ENCODE results near the gene BUD13. TPM values are rescaled to one million over a fixed set of nuclear protein-coding genes. Genes with fewer than 3 reads are reported as not detected.

The BUD13 gene
- total RNA-seq, 2 experiments from 2014 or later: 32.1 to 33.0 TPM

DNA sequence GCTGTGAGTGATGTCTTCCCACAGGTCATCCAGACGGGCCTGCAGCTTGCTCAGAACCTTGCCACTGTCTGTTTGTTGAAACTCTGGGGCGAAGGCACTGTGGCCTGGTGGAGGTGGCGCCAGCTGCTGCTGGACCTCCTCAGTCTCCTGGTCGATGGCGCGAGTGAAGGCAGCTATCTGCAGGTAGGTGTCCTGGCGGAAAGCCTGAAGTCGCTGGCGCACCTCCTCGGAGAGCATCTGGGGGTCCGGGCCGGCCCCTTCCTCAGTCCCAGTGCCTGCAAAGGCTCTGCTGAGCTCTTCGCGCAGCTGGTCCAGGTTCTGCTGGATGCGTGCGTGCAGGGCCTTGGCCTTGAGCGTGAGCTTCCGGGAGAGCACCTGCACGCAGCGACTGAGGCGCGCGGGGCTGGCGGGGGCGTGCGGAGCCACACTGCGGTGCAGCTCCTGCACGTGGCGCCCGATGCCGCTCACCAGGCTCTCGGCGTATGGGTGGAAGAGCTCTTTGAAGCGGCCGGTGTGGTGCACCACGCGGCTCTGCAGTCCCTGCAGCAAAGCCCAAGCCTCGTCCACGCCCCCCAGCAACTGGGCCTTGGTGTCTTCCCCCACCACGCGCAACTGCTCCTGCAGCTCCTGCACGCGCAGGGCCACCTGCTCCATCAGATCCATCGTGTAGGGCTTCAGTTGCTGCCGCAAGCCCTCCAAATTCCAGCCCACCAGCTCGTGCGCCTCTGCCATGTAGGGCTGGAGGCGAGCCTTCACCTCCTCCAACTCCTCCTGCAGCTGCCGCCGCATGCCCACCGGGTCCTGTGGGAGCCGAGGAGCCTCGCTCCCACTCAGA is 17.6 kb upstream of the BUD13 start:
- DNase-seq: peak; percentile 33
- peaks cover 3% of the 10 kb centered on the region for H3K27me3 Mint-ChIP-seq
- H3K4me1 Mint-ChIP-seq: peaks cover 27% of the 10 kb centered on the region
- no peaks in the 10 kb centered on the region for H3K9me3 Mint-ChIP-seq
- ATAC-seq (ENCODE audit: low read depth): no peak
- no peak overlapping the region for H3K27ac Mint-ChIP-seq
- H3K4me3 Mint-ChIP-seq: no peak overlapping the region
- H3K36me3 Mint-ChIP-seq: peaks cover 9% of the 10 kb centered on the region
- POLR2A ChIA-PET: interaction anchor here (0.6 to 8.0 kb wide), 4 partner anchors 12 to 354 kb away, joined by 3 to 79 read pairs (median 4); partner anchors contain the start of gene PAFAH1B2

DNA sequence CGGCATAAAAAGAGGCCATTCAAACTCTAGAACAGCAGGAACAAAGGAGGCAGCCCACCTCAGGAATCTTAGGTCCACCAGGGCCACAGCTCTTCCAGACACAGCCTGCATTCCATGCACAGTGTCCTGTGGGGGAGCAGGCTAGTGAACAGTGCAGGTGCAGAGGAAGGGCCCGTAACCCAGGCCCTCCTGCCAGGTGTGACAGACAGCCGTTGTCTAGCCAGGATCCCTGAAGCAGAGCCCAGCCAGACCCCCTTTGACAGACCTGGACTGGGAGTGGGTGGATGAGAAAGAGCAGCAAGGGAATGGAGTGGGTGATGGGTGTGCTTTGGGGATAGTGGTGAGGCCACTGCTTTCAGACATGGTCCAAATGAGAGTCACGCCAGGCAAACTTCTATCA is 16.2 kb upstream of the BUD13 start:
- Mint-ChIP-seq H3K4me1 (peaks cover 29% of the 10 kb centered on the region), H3K27ac (peak overlapping the region; percentile 96), H3K27me3 (peaks cover 3% of the 10 kb centered on the region), H3K9me3 (no peaks in the 10 kb centered on the region), H3K4me3 (peak overlapping the region; percentile 96), H3K36me3 (peaks cover 18% of the 10 kb centered on the region)
- no peak for DNase-seq
- POLR2A ChIA-PET: interaction anchor here (8.0 kb wide), 1 partner anchor 46 kb away, joined by 79 read pairs; no protein-coding TSS in a partner anchor
- ATAC-seq (ENCODE audit: low read depth): no peak

DNA sequence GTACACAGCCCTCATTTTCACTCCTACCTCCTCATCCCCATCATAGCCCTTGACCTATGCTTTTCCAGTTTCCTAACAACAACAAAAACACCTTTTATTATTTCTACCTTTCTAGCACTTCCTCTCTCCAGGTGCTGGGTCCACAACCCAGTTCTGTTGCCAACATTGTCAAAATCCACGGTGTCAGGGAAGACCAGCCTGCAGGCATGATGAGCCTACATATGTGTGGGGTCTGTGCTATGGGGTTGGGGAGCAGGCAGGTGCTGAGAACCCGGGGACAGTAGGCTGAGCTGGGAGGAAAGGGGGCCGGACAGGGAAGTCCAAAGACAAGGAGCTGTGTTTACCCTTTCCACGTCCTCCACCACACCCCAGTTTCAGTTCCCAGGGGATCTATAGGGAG is 15.7 kb upstream of the BUD13 start:
- Mint-ChIP-seq H3K4me1 (peaks cover 30% of the 10 kb centered on the region), H3K36me3 (peaks cover 18% of the 10 kb centered on the region), H3K27me3 (peaks cover 3% of the 10 kb centered on the region), H3K9me3 (no peaks in the 10 kb centered on the region), H3K27ac (peak overlapping the region; percentile 96), H3K4me3 (peak overlapping the region; percentile 96)
- DNase-seq (no peak), ATAC-seq (ENCODE audit: low read depth) (no peak)
- POLR2A ChIA-PET: interaction anchor here (0.8 to 8.0 kb wide), 6 partner anchors 12 to 65 kb away, joined by 4 to 79 read pairs (median 8); partner anchors contain the start of gene BUD13

DNA sequence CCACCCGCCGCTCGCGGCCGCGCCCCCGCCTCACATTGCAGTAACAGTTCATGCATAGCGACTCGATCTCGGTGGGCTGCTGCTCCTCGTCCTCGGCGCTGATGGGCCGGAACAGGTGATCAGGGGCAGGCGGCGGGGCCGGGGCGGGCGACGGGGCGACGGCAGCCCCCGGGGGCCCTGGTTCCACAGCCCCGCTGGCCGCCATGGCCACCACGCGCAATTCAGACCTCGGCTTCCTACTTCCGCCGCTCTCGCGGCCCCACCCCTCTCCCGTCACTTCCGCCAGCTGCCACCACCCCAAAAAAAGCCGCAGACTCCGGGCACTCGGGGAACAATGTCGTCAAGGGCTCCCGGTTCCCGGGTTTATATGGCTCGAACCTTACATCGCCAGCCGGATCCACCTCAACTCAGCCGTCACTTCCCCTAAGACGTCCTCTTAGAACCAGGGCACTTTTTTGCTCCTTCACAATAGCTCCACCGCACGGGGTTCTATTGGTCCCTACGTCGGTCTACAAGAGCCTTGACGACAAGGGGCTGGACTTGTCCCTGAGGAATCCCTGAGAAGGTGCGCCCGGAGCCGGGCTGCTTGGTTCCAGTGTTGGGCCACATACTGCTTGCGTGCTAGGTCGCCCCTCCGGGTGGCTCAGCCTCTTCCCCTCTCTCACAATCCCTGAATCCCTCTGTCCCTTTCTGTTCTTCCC is 15.1 kb upstream of the BUD13 start, which contains the start of gene ZPR1:
Gene ZPR1, minus strand, starts transcription at position 238 of the 701 bp plus-strand sequence. Its CDS starts 33 bp downstream, at position 205.
- DNase-seq: peak; percentile 89
- peak; percentile 78 for ATAC-seq (ENCODE audit: low read depth)
- Mint-ChIP-seq H3K36me3 (peaks cover 20% of the 10 kb centered on the region), H3K9me3 (no peaks in the 10 kb centered on the region), H3K4me3 (peak within 1 kb of the TSS; percentile 96), H3K4me1 (peaks cover 27% of the 10 kb centered on the region), H3K27me3 (peaks cover 3% of the 10 kb centered on the region), H3K27ac (peak within 1 kb of the TSS; percentile 96)
- POLR2A ChIA-PET: interaction anchor here (0.8 to 8.0 kb wide), 12 partner anchors 9 to 443 kb away, joined by 3 to 79 read pairs (median 4); partner anchors contain the start of genes BUD13 and PAFAH1B2

DNA sequence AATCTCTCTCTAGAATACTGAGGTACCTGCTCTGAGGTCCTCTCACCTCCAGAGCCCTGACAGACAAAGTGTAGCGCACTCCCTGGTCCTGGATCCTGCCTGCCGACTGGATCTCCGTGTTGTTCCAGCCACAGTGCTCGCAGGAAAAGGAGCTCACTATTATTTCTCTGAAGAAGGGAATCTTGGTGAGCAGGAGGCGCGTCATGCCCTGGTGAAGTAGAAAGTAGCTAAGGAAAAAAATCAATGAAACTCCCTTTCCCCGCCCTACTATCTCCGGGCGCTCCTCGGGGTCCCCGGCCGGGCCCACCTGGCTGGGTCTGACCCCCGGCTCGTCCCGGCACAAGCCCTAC is 14.6 kb upstream of the BUD13 start:
- H3K4me1 Mint-ChIP-seq: peaks cover 30% of the 10 kb centered on the region
- ATAC-seq (ENCODE audit: low read depth) (no peak), DNase-seq (peak; percentile 33)
- no peaks in the 10 kb centered on the region for H3K9me3 Mint-ChIP-seq
- POLR2A ChIA-PET: interaction anchor here (0.9 to 8.0 kb wide), 11 partner anchors 8 to 444 kb away, joined by 3 to 79 read pairs (median 4); partner anchors contain the start of genes BUD13 and PAFAH1B2
- H3K36me3 Mint-ChIP-seq: peaks cover 24% of the 10 kb centered on the region
- H3K27ac Mint-ChIP-seq: peak overlapping the region; percentile 71
- H3K4me3 Mint-ChIP-seq: peak overlapping the region; percentile 96
- peaks cover 3% of the 10 kb centered on the region for H3K27me3 Mint-ChIP-seq

DNA sequence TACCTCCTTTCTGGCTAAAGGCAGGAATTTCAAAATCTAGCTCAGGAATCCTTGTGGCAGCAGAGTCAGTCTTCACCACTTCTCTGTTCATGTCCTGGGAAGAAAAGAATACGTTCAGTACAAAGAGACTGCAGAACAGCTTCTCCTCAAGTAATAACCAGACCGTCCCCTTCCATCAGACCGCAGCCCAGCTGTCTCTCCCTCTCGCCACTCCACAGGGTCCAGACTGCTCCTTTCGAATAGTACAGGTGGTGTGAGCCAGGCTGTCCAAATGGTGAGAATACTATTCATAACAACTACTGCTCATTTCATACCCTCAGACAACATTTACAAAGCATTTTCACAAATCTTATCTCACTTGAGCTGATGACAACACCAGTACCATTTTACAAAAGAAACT is 14.2 kb upstream of the BUD13 start:
- no peak for ATAC-seq (ENCODE audit: low read depth)
- Mint-ChIP-seq H3K9me3 (no peaks in the 10 kb centered on the region), H3K27ac (peak overlapping the region; percentile 71), H3K4me1 (peaks cover 32% of the 10 kb centered on the region), H3K27me3 (peaks cover 3% of the 10 kb centered on the region), H3K36me3 (peaks cover 28% of the 10 kb centered on the region), H3K4me3 (peak overlapping the region; percentile 96)
- POLR2A ChIA-PET: interaction anchor here (0.9 to 8.0 kb wide), 12 partner anchors 8 to 444 kb away, joined by 3 to 79 read pairs (median 4); partner anchors contain the start of genes BUD13, PAFAH1B2 and SIDT2
- no peak for DNase-seq

DNA sequence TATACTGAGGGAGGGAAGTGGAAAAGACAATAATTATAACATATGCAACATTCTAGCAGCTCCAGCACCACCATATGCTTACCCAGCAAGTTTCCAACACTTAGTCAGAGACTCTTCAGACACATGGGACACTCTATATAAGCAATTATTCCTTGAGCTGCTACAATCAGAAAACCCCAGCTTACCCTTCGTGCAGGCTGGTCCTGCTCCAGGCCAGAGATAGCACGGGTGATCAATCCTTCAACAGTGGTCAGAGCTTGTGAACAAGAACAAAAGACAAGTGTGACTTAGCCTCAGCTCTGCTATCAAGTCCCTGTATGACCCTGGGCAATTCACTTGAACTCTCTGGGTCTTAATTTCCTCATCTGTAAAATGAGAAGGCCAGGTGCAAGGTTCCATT is 13.5 kb upstream of the BUD13 start:
- POLR2A ChIA-PET: interaction anchor here (1.2 to 8.0 kb wide), 5 partner anchors 13 to 393 kb away, joined by 3 to 79 read pairs (median 8); partner anchors contain the start of genes BUD13, PAFAH1B2 and SIDT2
- Mint-ChIP-seq H3K27me3 (peaks cover 3% of the 10 kb centered on the region), H3K27ac (no peak overlapping the region), H3K36me3 (peaks cover 30% of the 10 kb centered on the region), H3K4me3 (peak overlapping the region; percentile 96), H3K4me1 (peaks cover 34% of the 10 kb centered on the region), H3K9me3 (no peaks in the 10 kb centered on the region)
- no peak for ATAC-seq (ENCODE audit: low read depth)
- DNase-seq: no peak

DNA sequence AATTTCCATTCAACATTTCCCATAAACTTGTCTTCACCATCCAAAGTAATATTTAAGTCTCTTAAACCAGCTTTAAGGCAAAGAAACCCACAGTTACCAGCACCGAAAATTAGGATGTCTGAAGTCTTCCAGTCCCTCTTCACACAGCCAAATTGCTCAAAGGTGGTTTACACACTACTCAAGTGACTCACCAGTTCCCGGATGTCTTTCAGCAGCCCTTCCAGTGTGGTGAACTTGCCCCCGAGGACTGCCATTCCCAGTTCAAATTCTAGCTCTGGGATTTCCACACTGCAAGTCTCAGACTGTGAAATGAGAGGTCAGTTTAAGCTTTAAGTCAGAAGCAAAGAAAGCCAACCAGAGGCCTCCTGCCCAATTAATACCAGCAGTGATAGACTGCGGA is 9.9 kb upstream of the BUD13 start:
- DNase-seq: no peak
- Mint-ChIP-seq H3K9me3 (no peaks in the 10 kb centered on the region), H3K27ac (no peak overlapping the region), H3K4me3 (no peak overlapping the region), H3K4me1 (peaks cover 39% of the 10 kb centered on the region), H3K27me3 (no peaks in the 10 kb centered on the region), H3K36me3 (peaks cover 58% of the 10 kb centered on the region)
- no peak for ATAC-seq (ENCODE audit: low read depth)
- POLR2A ChIA-PET: interaction anchor here (1.6 kb wide), 1 partner anchor 10 kb away, joined by 8 read pairs; the partner anchor contains the start of gene BUD13

DNA sequence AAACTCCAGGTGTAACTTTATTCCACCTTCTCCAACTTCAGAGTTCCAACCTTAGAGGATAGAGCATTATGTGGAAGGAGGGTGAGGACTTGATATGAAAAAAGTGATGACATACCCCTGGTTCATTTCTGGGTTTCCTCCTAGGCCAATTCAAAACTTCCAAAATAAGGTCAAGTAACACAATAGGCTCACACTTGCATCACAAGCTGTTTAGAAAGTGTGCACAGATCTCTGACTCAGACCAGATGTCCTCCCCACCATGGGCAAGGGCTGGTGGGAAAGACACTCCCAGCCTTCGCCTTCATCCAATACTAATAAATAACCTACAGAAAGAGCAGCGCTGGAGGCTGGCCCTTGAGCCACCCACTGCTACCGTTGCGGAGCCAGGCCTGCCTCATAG is 5.8 kb upstream of the BUD13 start:
- peaks cover 55% of the 10 kb centered on the region for H3K36me3 Mint-ChIP-seq
- POLR2A ChIA-PET: interaction anchor here (1.3 to 1.7 kb wide), 2 partner anchors 9 to 11 kb away, joined by 3 to 4 read pairs; partner anchors contain the start of gene ZPR1
- H3K9me3 Mint-ChIP-seq: no peaks in the 10 kb centered on the region

DNA sequence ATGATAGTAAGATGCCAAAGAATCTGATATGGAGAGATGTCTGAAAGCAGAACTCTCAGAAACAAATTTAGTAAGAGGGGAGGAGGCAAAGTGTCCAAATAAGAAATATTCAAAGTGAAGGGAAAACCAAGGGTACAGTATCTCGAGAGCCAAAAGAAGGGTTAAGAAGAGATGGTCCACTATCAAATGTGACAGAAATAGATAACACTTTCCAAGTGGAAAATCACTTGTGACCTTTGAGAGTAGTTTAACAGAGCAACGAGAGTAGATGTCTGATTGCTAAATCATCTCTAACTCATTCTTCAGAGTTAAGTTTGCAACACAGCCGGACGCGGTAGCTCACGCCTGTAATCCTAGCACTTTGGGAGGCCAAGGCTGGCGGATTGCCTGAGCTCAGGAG is 4.3 kb upstream of the BUD13 start:
- Mint-ChIP-seq H3K27me3 (no peaks in the 10 kb centered on the region), H3K9me3 (no peaks in the 10 kb centered on the region), H3K36me3 (peaks cover 46% of the 10 kb centered on the region), H3K4me1 (peaks cover 38% of the 10 kb centered on the region), H3K27ac (no peak overlapping the region), H3K4me3 (no peak overlapping the region)
- POLR2A ChIA-PET: interaction anchor here (1.6 kb wide), 1 partner anchor 11 kb away, joined by 6 read pairs; the partner anchor contains the start of gene ZPR1
- ATAC-seq (ENCODE audit: low read depth) (no peak), DNase-seq (no peak)

More for the DNA sequence above, 5.8 kb upstream of the BUD13 start:
- peaks cover 41% of the 10 kb centered on the region for H3K4me1 Mint-ChIP-seq
- H3K27me3 Mint-ChIP-seq: no peaks in the 10 kb centered on the region
- DNase-seq (no peak), ATAC-seq (ENCODE audit: low read depth) (no peak)
- H3K4me3 Mint-ChIP-seq: no peak overlapping the region
- H3K27ac Mint-ChIP-seq: no peak overlapping the region

DNA sequence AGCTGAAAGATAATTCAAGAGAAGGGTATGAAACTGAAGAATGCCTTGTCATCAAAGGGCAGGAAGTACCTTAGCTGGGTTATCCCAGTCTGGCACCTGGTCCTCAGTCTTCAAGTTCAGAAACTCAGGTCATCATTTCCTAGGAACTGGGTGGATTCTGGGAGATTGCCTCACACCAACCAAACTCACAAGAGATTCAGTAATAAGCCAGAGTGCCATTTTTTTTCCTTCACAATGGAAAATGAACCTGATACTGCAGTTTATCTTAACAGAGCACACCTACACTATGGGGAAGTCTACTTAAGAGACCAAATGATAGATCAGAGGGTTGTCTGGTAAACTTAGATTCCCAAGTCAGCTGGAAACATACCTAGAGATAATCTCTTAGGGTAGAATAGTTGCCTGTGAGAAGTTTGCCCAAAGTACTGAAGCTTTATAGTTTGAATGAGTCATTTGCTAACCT is 3.8 kb upstream of the BUD13 start:
- no peaks in the 10 kb centered on the region for H3K27me3 Mint-ChIP-seq
- no peaks in the 10 kb centered on the region for H3K9me3 Mint-ChIP-seq
- H3K36me3 Mint-ChIP-seq: peaks cover 45% of the 10 kb centered on the region
- H3K4me1 Mint-ChIP-seq: peaks cover 43% of the 10 kb centered on the region
- H3K4me3 Mint-ChIP-seq: no peak overlapping the region
- no peak overlapping the region for H3K27ac Mint-ChIP-seq
- DNase-seq (no peak), ATAC-seq (ENCODE audit: low read depth) (no peak)
- POLR2A ChIA-PET: interaction anchor here (1.6 kb wide), 1 partner anchor 11 kb away, joined by 6 read pairs; the partner anchor contains the start of gene ZPR1

DNA sequence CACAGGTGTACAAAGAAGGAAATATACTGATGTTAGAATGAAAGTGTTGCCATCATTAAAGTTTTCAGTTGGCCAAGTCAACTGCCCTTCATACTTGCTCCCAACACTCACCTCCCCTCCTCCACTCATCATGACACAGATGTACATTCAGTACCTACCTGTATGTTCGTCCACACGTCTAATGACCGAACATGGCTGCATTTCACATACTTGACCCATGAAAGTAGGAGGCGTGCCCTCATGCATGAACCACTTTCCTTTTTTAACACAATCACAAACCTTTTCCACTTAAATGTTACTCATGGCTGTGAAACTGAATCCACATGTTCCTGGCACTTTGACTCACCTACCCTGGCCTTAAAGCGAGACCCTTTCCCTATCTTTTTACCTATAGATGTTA is 3.2 kb upstream of the BUD13 start:
- peaks cover 40% of the 10 kb centered on the region for H3K36me3 Mint-ChIP-seq
- no peak overlapping the region for H3K27ac Mint-ChIP-seq
- no peak for ATAC-seq (ENCODE audit: low read depth)
- POLR2A ChIA-PET: interaction anchor here (0.6 to 1.6 kb wide), 2 partner anchors 12 to 65 kb away, joined by 3 to 6 read pairs; partner anchors contain the start of gene ZPR1
- H3K9me3 Mint-ChIP-seq: no peaks in the 10 kb centered on the region
- H3K4me3 Mint-ChIP-seq: no peak overlapping the region
- no peak for DNase-seq
- peaks cover 43% of the 10 kb centered on the region for H3K4me1 Mint-ChIP-seq
- no peaks in the 10 kb centered on the region for H3K27me3 Mint-ChIP-seq

Measured in activated naive CD8-positive, alpha-beta T cell treated with anti-CD3 and anti-CD28 coated beads, Interleukin-2, amount 10 ng/mL, durations not matched to agents 7 days and 5 days (primary cell).